ENCODE data around the gene NXN.
A peak's percentile ranks its signal among the peaks of the same experiment; 100 is the strongest.
"Not testable (repeated sequence)": the region's sequence is repeated elsewhere in the genome, so short reads cannot be mapped to it uniquely, and the experiment has no call there.

Gene NXN

GRCh38 chr17:1006054-1006453 lies 26.5 kb upstream of the NXN start:
- DNase-seq (ENCODE audit: low read depth) = no peak

DNA sequence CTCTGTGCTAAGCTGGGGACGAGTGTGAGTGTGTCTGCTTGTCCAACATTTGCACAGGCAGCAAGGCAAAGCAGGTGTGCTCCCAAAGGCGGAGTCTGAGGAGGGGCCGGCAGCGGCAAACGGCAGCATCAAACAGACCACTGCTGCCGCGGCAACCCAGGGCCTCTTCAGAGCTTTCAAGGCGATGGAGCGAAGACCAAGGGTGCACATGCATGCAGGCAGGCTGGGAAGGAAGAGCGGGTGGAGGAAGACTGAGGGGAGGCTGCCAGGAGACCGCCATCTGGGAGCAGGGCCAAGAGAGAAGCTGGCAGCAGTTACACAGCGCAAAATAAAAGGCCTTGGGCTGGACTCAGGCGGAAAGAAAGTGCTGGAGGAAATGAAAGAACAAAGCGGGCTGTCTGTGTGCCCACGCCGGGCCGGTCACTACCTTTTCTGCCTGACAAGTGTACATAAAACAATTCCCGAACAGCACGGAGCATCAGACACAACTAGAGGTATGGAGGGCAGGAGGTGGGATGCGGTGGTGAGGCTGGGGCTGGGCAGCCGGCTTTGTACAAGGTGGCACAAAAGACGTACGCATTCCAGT lies 25.9 kb upstream of the NXN start:
- DNase-seq (ENCODE audit: low read depth) = no peak

- DNase-seq (ENCODE audit: low read depth) = no peak
These were observed 25.3 kb upstream of the NXN start for GRCh38 chr17:1004769-1005295.

DNA sequence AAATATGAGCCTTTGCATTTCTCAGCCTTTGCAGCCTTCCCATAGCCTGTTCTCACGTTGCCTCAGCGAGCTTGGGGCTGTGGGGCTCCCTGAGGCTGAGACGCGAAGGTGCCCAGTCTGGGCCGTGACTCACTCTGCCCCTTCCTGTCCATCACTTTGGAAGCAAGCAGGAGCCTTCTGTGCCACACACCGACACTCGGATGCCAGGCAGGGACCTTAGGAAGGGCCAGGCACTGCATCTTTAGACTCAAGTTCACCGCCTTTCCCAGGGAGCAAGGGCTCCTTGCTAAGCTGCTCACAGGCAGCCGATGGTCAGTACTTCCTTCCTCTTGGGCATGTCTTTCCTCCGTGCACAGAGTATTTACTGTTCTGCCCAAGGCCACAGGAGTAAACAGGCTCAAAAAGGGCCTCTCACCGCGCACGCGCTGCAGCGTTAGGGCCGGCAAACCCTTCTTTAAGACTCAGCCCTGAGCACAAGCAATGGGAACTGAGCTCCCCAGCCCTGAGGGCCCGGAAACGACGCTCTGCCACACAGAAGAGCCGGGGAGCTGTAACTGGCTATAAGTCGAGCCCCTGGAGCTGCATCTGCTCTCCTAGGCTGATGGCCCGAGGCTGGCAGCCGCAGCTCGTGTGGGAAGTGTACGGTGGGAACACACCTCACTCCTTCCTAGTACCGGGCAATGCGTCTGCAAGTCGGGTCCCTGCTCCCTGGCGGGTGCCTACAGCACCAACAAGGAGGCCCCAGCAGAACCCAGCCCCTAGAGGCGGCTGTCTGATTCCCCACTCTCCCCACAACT lies 24.6 kb upstream of the NXN start:
- no peak for DNase-seq (ENCODE audit: low read depth)

DNA sequence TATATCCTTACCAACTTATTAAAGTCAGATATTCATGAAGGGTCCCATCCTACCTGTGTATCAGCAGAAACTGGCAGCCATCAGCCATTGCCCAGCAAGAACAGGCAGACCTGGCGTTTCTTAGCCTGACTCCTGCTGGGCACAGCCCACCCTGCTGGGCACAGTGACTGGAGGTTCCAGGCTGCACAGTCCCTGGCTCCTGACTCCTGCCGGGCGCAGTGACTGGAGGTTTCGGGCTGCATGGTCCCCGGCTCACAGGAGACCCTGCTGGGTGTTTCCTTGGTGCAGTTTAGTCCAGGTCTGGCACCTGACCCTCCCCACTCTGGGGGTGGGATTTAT lies 24.0 kb upstream of the NXN start:
- DNase-seq (ENCODE audit: low read depth) = no peak

- no peak for DNase-seq (ENCODE audit: low read depth)
These were observed 23.4 kb upstream of the NXN start for GRCh38 chr17:1002771-1003555.

GRCh38 chr17:1002412-1002753 lies 22.8 kb upstream of the NXN start:
- no peak for DNase-seq (ENCODE audit: low read depth)

GRCh38 chr17:1001640-1002411 lies 22.2 kb upstream of the NXN start:
- no peak for DNase-seq (ENCODE audit: low read depth)

DNA sequence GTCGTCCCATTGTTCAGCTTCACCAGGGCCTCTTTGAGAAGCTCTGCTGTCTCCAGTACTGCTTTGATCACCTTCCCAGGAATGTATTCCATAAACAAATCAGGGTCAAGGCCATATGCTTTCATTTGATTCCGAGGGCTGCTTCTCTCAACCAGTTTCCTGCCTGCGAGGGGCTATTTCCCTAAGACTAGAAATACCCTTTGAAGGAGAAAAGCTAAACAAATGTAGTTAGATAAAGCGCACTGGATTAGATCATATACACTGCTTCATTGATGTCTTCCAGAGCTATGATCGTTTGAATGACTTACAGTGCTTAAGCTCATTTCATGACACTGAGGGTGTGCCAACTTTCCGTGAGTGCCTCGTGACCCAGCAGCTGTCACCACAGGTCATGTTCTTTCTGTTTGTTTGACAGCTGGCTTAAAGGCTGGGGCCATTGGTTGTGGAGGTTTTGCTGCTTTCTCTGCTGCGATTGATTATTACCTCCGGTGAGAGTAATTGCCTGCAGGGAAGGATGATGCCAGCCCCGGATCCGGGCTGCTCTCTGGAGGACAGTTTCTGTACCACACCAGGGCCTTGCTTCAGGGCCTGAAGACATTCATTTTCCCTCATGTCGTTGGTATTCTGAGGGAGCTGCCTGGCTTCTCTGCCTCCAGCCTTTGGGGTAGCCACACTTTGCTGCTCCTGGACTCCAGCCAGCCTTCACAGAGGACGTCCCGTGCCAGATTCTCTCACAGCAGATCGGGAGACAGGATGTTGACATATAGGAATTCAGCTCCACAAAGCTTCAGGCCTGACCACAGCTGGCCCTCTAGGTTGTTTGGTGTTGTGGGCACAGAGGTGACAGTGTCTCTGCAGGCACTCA lies 21.3 kb upstream of the NXN start:
- DNase-seq (ENCODE audit: low read depth) = no peak

GRCh38 chr17:998111-998510 lies 18.5 kb upstream of the NXN start:
- no peak for DNase-seq (ENCODE audit: low read depth)

GRCh38 chr17:996554-997344 lies 17.2 kb upstream of the NXN start, which contains the start of gene TIMM22:
TSS of gene TIMM22 (plus strand) at chr17:997129. CDS start at chr17:997143, 14 bp downstream.
- peak; percentile 84 for DNase-seq (ENCODE audit: low read depth)

DNA sequence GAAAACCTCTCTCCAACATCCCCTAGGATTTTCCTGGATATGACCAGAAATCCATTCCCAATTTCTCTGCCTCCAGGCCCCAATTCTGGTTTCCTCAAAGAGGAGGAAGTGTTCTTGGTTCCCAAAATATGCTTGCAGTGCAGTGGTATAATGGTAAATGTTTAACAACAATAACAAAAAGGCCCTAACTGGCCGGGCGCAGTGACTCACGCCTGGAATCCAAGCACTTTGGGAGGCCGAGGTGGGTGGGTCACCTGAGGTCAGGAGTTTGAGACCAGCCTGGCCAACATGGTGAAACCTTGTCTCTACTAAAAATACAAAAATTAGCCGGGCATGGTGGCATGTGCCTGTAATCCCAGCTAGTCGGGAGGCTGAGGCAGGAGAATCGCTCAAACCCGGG lies 15.7 kb upstream of the NXN start:
- DNase-seq (ENCODE audit: low read depth) = not testable (repeated sequence)

GRCh38 chr17:992933-993332 lies 13.4 kb upstream of the NXN start:
- DNase-seq (ENCODE audit: low read depth) = no peak

GRCh38 chr17:988561-988960 lies 9.0 kb upstream of the NXN start:
- DNase-seq (ENCODE audit: low read depth) = no peak

GRCh38 chr17:987931-988330 lies 8.4 kb upstream of the NXN start:
- DNase-seq (ENCODE audit: low read depth) = no peak

GRCh38 chr17:986322-986929 lies 6.8 kb upstream of the NXN start:
- DNase-seq (ENCODE audit: low read depth) = no peak

- DNase-seq (ENCODE audit: low read depth) = no peak
These were observed 4.3 kb upstream of the NXN start for GRCh38 chr17:983921-984320.

DNA sequence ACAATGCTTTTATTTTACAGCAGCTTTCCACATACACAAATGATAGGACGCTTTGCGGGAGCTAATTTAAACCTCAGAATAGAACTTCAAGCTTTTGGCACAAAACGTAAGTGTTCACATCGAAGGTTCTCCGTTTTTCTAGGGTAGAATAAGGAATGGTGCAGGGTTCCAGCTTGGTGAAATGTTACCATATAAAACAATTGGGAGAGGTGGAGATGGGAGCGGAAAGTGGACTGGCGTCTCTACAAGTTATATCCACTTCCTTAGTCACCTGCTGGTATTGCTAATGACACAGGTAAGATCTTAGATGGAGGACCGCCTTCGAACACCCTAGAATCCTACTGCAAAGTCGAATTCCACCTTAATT lies 1.7 kb upstream of the NXN start:
- no peak for DNase-seq (ENCODE audit: low read depth)

- peak; percentile 37 for DNase-seq (ENCODE audit: low read depth)
These were observed 1.1 kb upstream of the NXN start for GRCh38 chr17:980406-981291.
